GM12874 (cell line): ENCODE data around the gene CHCHD6.

Source experiments
- TF ChIP-seq, protein P1 (sequence below): IDR thresholded peaks from 2 replicates; pipeline ENCODE4 v1.5.1; 2011; ENCODE audit warnings: low read depth, mild to moderate bottlenecking, control low read depth, low read length, moderate library complexity; ENCODE audit not compliant: insufficient read depth

CHCHD6 gene

DNA sequence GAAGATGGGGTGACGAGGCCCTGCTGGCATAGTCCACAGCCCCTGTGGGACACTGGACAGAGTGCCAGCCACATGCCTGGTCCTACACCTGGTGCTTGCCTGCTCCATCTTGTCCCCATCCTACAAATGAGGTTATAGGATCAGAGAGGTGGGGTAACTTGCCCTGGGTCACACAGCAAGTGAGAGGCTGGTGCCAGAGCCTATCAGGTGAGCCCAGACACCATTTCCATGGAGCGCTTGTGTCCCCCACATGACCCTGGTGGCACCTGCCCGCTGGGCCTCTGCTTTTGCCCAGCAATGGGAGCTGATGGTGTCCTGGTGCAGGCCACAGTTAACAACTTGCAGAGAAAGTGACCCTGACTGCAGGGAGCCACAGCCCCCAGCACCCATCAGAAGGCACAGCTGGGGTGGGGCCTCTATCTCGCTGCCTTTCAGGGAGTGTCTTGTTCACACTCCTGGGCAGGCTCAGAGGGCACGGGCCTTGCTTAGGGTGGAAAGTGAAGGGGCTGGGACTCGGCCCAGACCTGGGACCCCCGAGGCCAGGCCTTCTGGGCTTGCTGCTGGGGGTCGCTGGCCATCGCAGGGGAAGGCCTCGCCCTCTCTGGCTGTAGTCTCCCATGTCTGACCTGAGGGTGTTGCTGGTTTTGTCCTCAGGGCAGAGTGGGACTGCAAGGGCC, 286.1 kb downstream of the CHCHD6 start:
- TF ChIP-seq, protein P1, sequence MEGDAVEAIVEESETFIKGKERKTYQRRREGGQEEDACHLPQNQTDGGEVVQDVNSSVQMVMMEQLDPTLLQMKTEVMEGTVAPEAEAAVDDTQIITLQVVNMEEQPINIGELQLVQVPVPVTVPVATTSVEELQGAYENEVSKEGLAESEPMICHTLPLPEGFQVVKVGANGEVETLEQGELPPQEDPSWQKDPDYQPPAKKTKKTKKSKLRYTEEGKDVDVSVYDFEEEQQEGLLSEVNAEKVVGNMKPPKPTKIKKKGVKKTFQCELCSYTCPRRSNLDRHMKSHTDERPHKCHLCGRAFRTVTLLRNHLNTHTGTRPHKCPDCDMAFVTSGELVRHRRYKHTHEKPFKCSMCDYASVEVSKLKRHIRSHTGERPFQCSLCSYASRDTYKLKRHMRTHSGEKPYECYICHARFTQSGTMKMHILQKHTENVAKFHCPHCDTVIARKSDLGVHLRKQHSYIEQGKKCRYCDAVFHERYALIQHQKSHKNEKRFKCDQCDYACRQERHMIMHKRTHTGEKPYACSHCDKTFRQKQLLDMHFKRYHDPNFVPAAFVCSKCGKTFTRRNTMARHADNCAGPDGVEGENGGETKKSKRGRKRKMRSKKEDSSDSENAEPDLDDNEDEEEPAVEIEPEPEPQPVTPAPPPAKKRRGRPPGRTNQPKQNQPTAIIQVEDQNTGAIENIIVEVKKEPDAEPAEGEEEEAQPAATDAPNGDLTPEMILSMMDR: no peak

DNA sequence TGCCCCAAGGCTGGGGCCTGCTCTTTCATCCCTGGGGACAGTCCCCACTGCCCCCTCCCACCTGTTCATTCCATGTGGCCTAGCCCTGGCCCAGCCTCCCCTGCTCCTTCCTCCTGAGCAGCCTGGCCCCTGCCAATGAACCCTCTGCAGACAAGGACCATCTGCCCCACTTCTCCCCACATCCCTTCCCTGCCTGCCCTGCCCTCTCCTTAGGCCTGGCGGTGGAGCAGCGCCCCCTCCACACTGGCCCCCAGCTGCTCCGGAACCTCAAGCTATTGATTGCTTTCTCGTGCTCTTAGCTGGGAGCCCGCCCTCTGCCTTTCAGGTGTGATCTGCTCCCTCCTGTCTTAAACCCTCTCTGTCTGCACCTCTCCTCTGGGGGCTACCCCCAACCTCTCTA, 286.9 kb downstream of the CHCHD6 start:
- TF ChIP-seq, protein P1: no peak

DNA sequence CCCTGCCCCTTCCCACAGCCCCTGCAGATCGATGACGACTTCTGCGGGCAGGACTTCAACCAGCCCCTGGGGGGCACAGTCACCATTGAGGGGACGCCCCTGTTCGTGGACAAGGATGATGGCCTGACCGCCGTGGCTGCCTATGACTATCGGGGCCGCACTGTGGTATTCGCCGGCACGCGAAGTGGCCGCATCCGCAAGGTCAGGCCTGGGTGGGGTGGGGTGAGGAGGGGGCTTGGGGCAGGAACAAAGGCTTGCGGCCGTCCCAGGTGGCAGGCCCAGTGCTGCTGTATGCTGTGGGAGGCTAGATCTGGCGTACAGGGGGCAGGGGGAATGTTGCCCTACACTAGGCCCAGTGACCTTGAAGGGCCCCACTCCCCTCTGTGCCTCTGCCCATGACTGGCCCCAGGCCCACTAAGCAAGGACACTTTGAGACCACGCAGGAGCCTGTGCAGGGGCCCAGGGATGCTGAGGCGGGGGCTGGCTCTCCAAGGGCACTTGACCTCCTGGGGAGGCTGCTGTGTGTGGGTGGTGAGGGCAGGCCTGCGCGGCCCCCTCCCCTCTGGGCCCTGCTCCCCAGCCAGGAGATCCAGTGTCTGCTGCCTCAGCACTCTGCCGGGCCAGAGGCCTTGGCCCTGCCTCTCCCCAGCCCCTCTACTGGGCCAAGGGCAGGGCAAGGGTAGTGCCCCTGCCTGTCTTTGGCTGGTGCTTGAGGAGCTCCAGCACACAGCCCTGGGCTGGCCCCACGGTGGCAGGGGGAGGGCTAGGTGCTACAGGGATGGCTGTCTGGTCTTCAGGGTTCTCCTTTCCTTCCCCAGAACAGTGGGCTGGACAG, 287.5 kb downstream of the CHCHD6 start:
- TF ChIP-seq, protein P1: no peak

DNA sequence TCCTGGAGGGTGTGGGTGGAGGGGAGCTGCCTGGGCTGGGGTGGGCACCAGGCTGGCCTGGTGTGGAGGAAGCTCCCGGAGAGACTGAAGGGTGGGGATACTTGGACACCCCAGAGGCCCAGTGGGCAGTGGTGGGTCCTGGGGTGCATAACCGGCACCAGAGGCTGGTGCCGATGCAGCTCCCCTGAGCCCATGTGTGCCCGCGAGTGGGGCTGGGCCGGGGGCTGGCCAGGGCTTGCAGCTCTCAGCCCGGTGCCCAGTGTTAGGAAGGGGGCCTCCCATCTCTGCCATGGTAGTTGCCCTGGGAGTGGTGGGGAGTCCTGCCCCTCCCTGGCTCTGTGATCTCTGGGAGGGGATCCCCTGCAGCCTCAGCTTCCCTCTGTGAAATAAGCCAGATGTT, 288.2 kb downstream of the CHCHD6 start:
- TF ChIP-seq, protein P1: no peak

DNA sequence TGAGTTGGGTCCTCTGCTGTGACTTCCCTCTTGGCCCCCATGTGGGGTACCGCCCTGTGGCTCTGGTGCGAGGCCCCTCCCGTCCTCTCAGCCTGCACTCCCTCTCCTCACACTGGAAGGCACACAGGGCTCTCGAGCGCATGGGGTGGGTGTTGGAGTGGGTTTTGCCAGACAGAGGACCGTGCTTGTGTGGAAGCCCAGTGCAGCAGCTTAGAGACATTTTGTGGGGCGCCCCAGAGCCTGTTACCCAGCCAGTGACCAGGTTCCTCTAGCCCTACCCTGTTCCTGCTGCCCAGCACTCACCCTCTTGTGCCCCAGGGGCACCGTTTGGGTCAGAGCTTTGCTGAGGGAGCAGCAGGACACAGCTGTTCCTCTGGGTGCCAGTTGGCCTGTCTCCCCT, 288.7 kb downstream of the CHCHD6 start:
- TF ChIP-seq, protein P1: no peak

DNA sequence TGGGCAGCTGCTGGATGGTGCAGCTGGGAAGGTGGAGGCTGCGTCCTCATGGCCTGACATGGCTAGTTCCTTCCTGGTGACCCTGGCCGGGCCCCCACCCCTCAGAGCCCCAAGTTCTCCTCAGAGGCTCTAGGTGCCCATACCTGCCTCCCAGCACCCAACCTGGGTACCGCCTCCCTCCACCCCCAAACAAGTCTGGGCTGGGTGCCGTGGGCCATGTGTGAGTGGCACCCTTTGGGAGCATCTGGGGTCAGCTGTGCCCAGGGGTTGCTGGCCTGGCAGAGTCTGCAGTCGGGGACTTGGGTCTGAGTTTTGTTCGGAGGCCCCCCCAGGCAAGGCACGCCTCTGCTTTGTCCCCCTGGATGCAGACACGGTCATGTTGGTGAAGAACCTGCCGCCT, 289.4 kb downstream of the CHCHD6 start:
- TF ChIP-seq, protein P1: no peak

DNA sequence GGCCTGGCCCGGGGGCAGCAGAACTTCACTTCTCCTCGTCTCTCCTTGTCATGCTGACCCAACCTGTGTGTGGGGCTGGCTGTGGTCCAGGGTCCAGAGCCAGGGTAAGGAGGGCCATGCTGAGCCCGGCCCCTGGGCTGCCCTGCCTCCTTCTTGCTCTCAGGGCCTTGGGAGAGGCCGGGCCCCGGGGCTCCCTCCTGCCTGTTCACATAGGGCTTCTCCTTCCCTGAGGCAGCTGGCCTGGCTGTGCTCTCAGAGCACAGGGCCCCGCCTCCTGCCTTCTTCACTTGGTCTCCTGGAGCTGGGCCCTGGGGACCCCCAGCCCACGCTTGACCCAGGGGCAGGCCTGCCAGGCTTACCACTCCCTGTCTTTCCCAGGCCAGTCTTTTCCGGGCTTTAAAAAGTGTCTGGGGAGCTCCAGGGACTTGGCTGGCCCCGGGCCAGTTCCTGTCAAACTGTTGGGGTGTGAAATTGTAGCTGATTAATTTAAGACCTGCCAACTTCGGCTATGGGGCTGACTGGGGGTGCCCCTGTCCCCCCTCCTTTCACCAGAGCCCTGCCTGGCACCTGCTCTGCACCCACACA, 290.7 kb downstream of the CHCHD6 start:
- TF ChIP-seq, protein P1: no peak
